GM10266 (cell line): Measurements from ENCODE around the gene CCDC3.

Experiments used
- DNase-seq: peaks from one replicate; pipeline ENCODE4 v3.0.0; 2012; ENCODE audit errors: extremely low spot score
- TF ChIP-seq, protein P1 (sequence below): IDR thresholded peaks from 2 replicates; pipeline ENCODE4 v1.5.1; 2012; ENCODE audit warnings: mild to moderate bottlenecking, low read depth; ENCODE audit not compliant: control insufficient read depth, insufficient read depth; ENCODE audit errors: missing control alignments

CCDC3 gene

DNA sequence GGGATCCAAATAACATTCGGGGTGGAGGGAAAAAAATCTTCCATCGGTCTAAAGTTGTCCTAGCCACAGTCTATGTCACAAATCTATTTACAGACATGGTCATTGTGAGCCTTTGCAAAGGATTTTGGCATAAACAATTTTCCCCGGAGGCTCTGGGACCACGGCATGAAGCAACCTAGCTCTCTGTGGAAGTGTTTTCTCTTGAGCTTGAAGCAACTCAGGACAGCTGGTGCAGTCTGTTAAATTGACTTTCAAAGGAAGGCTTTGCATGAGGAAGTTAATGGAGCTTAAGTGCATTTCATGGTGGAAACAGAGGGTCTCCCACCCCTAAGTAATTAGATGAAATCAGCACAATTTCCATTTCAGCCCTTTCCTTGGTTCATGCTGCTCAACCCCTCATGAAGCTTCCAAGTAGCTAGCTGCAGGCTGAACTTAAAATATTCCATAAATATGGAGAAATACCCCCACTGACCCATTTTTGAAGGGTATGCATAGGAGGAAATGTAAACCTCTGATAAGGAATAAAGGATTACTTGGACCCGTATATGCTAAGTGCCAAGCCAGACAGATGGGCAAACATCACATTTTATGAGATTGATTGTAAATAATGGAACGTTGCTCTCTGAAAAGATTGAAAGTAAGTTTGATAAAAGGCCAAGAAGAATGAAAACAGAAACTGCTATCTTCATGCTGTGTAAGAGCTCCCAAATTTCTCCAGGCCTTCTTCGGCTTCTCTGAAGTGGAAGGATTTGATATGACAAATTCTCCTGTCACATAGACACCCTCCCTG, 39.9 kb downstream of the CCDC3 start:
- DNase-seq: no peak
- TF ChIP-seq, protein P1, sequence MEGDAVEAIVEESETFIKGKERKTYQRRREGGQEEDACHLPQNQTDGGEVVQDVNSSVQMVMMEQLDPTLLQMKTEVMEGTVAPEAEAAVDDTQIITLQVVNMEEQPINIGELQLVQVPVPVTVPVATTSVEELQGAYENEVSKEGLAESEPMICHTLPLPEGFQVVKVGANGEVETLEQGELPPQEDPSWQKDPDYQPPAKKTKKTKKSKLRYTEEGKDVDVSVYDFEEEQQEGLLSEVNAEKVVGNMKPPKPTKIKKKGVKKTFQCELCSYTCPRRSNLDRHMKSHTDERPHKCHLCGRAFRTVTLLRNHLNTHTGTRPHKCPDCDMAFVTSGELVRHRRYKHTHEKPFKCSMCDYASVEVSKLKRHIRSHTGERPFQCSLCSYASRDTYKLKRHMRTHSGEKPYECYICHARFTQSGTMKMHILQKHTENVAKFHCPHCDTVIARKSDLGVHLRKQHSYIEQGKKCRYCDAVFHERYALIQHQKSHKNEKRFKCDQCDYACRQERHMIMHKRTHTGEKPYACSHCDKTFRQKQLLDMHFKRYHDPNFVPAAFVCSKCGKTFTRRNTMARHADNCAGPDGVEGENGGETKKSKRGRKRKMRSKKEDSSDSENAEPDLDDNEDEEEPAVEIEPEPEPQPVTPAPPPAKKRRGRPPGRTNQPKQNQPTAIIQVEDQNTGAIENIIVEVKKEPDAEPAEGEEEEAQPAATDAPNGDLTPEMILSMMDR: no peak

DNA sequence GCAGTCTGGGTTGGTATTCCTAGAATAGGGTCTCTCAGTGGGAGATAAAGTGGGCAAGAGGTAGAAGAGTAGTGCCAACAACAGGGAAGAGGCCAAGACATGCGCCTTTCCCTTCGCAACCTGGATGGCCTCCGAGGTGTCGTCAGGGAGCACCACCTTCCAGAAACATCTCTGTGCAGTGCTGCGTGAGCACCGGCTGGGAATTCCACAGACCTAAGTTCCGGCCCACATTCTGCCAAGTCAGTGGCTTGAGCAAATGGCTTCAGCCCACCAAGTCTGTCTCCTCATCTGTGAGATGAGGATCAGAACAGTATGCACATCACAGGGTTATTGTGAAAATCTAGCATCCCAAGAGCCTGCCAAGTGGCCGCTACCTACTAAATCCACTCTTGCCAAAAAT, 40.6 kb downstream of the CCDC3 start:
- DNase-seq: no peak
- TF ChIP-seq, protein P1: no peak

DNA sequence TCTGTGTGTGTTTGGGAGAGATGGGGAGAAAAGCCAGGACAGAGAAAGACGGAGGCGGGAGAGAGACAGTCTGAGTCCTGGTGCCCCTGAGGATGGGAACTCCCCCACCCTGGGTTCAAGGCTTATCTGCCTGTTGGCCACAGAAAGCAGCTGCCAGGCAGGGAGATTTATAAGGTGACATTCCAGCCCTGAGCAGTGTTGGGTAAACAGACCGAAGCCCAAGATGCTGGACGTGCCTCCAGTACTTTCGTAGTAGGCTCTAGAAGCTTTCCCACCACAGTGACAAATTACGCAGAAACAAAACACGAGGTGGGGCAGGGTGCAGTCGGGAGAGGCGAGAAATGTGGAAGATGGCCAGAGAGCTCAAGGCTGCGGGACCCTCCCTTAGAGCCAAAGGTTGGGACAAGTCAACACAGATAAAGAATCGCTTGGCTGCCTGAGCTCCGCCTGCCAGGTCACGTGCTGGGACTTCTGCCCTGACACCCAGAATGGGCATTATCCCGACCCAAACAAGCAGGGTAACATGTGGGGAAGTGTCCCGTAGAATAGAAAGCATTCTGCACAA, 41.1 kb downstream of the CCDC3 start:
- no peak for DNase-seq
- TF ChIP-seq, protein P1: no peak

DNA sequence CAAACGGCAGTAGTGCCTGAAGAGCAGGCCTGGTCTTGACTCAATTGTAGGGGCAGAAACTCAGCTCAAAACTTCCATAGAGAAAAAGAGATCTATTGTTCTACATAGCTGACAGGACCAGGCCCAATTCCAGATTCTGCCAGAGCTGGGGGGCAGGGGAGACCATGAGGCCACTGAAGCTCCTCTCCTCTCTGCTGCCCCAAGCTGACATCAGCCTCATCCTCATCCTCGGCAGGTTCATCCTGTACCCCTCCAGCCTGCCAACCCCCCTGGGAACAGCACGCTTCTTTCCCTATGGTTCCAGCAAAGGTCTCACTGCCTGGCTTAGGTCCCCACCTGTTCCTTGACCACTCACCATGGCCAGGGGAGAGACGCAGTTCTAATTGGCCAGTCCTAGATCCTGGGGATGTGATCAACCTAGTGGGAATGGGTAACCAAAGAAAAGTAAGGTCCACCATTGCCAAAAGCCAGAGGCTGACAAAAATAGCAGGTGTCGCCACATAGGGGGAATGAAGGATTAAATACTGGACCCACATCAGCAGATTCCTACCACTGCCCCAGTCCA, 42.9 kb downstream of the CCDC3 start:
- TF ChIP-seq, protein P1: no peak
- no peak for DNase-seq

DNA sequence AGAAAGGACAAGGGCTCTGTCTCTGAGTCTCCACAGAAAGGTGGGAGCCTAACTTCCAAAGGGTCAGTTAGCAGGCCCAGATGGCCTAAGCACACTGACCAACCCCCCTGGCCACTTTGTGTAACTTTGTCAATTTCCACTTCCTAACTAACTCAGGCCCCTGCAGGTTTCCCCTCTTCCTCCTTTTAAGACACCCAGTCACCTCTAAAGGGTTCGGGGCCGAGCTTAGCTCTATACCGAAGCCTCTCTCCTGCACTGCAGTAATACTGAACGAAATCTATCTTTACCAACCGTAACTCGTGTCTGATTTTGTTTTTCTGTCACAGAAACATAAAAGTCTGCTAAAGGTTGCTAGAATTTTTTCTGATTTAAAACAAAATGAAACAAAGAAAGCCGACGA, 44.4 kb downstream of the CCDC3 start:
- DNase-seq: no peak
- TF ChIP-seq, protein P1: no peak

DNA sequence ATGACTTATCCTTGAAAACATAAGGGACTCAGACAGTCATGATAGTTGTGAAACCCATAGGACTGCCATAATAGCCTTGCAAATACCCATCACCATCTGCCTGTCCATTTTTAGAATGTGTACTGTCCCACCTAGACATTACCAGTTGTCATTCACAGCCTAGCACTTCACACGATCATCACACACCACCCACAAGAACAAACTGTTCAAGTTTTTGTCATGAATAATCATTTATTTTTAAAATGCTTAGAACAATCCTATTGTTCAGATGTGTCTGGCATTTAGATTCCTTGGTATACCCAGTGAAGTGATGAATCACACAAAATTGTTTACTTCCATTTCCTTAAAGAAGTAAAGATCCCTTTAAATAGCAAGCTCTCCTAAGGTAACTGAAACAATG, 46.6 kb downstream of the CCDC3 start:
- DNase-seq: no peak
- TF ChIP-seq, protein P1: no peak

DNA sequence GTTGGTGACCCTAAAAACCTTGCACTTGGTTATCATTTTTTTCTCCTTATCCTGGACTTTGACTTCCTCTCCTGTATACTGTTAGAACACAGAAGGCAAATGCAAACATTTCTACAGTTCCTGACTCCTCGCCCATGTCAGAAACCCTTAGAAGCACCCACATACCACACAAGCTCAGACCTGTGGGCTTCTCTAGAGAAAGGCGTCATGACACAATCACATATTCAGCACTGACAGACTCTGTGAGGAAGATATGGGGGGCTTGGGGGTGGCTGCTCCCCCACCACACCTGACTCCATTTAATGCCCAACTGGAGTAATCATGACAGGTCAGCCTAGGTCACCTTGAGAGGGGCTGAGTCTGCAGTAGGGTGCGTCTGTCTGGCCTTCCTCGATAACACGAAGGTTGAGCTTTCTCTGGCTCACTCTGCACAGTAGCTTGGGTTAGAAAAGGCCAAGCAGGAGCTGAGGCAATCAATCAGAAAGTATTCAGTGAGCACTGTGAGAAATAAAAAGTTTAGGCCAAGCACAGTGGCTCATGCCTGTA, 50.9 kb downstream of the CCDC3 start:
- TF ChIP-seq, protein P1: no peak
- no peak for DNase-seq
